AG10803 (cell line): ENCODE data around the gene TSPAN3.

Source experiments
- DNase-seq: peaks from one replicate; pipeline ENCODE4 v3.0.0; 2010; ENCODE audit warnings: low read depth
- H3K4me3 ChIP-seq: 2 replicates; pipeline ENCODE4 v1.5.1; 2011; ENCODE audit warnings: mild to moderate bottlenecking, low read length, control low read depth
- TF ChIP-seq, protein P1 (sequence below): conservative IDR thresholded peaks from 2 replicates; pipeline ENCODE4 v1.5.1; 2011; ENCODE audit warnings: mild to moderate bottlenecking, low read length, control low read depth, inconsistent platforms

The TSPAN3 gene

DNA sequence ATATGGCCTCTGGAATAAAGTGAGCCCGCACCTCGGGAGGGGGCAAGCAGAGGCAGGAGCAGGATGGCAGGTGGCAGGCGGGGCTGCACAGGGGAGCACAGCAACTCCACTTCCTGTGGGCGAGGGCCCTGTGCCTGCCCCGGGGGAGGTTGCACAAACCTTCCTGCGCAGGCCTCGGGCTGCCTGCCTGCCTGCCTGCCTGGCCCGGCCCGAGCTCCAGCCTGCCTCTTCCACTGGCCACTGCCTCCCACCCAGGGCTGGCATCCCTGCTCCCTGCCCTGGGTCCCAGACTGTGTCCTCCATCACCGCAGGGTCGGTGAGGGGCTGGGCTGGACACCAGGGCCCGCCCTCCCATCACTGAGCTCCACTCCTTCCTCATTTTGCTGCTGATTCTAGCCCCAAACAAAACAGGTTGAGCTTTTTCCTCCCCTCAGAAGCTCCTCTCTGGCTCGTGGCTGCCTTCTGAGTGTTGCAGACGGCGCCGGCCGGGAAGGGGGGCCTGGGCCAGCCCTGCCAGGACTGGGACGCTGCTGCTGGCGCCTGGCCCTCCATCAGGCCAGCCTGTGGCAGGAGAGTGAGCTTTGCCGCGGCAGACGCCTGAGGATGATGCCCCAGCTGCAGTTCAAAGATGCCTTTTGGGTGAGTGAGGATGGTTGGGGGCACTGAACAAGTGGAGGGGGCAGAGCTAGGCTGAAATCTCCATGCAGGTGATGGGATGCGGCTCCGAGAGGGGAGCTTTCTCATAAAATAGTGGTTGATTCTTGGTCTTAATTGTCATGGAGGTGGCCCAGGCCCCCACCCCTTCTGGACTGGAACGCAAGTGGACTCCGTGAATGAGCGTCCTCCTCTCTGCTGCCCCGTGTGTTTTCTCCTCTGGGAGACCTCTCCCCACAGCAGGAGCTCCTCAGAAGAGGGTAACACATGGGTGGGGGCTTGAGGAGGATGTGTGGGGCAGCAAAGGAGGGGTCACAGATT is 75.7 kb downstream of the TSPAN3 start, which contains the start of gene PSTPIP1:
PSTPIP1 (plus strand) TSS at position 156 of the 975 bp plus-strand sequence; CDS start at position 604, 448 bp downstream.
- TF ChIP-seq, protein P1, sequence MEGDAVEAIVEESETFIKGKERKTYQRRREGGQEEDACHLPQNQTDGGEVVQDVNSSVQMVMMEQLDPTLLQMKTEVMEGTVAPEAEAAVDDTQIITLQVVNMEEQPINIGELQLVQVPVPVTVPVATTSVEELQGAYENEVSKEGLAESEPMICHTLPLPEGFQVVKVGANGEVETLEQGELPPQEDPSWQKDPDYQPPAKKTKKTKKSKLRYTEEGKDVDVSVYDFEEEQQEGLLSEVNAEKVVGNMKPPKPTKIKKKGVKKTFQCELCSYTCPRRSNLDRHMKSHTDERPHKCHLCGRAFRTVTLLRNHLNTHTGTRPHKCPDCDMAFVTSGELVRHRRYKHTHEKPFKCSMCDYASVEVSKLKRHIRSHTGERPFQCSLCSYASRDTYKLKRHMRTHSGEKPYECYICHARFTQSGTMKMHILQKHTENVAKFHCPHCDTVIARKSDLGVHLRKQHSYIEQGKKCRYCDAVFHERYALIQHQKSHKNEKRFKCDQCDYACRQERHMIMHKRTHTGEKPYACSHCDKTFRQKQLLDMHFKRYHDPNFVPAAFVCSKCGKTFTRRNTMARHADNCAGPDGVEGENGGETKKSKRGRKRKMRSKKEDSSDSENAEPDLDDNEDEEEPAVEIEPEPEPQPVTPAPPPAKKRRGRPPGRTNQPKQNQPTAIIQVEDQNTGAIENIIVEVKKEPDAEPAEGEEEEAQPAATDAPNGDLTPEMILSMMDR: no peak
- peak; percentile 15 for DNase-seq

DNA sequence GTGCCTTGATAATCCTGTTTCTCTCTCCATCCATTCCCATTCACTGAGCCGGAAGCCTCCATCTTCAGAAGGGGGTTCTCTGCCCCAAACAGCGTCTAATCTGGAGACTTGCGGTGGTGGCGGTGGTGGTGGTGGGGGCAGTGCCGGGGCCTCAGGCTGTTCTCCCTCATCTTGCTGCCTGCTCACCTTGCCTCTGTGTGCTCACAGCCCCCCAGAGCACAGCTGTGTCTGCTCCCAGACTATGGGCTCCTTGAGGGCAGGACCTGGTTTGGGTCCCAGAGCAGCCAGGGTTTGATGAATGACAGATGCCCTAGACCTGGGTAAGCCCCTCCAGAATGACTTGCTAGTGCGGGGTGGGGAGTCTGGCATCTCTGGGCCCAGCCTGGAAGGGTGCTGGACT is 76.4 kb downstream of the TSPAN3 start:
- TF ChIP-seq, protein P1: no peak
- no peak overlapping the region for H3K4me3 ChIP-seq
- DNase-seq: no peak

More for the DNA sequence above, 75.7 kb downstream of the TSPAN3 start, which contains the start of gene PSTPIP1:
- no peak within 1 kb of the TSS for H3K4me3 ChIP-seq

DNA sequence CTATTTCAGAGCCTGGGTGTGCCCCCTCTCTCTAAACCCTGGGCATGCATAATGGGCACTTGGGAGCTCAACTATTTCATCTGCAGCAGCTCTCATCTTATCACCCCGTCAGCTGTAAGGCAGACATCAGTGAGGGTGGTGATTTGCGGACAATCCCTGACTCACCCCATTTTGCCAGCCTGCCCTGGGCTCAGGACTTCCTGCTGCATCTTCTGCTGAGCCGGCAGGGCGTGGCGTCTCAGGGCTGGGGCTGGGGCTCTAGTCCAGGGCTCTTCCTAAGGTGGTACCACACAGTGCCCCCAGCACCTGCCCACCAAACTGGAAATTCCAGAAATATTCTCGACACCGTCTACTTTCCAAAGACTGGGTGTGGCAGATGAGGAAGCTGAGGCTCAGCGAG is 76.9 kb downstream of the TSPAN3 start:
- TF ChIP-seq, protein P1: no peak
- H3K4me3 ChIP-seq: no peak overlapping the region
- no peak for DNase-seq

DNA sequence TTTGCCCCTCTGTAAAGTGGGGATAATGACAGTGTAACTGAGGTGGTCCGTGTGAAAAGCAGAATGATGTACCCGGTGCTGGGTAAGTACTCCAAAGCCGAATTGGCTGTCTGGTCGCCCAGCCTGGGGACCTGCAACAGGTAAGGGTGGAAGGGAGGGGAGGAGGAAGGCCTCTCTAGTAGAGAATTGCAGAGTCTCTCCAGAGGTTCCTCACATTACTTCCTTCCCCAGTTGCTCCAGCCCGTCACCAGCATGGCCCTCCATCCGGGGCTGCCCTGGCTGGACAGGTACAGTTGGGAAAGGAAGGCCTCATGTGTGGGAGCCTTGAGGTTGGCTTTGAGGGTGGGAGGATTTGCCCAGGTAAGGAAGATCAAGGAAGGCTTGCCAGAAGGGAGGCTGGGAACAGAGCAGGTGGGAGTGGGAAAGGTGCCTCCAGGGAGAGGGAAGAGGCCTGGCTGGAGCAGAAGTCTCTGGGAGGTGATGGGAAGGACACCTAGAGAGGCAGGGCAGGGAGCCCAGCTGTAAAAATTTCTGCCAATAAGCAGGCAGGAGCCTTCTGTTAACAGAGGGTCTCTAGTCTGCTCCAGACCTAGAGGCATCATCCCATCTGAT is 77.7 kb downstream of the TSPAN3 start:
- TF ChIP-seq, protein P1: no peak
- no peak for DNase-seq
- H3K4me3 ChIP-seq: no peak overlapping the region

DNA sequence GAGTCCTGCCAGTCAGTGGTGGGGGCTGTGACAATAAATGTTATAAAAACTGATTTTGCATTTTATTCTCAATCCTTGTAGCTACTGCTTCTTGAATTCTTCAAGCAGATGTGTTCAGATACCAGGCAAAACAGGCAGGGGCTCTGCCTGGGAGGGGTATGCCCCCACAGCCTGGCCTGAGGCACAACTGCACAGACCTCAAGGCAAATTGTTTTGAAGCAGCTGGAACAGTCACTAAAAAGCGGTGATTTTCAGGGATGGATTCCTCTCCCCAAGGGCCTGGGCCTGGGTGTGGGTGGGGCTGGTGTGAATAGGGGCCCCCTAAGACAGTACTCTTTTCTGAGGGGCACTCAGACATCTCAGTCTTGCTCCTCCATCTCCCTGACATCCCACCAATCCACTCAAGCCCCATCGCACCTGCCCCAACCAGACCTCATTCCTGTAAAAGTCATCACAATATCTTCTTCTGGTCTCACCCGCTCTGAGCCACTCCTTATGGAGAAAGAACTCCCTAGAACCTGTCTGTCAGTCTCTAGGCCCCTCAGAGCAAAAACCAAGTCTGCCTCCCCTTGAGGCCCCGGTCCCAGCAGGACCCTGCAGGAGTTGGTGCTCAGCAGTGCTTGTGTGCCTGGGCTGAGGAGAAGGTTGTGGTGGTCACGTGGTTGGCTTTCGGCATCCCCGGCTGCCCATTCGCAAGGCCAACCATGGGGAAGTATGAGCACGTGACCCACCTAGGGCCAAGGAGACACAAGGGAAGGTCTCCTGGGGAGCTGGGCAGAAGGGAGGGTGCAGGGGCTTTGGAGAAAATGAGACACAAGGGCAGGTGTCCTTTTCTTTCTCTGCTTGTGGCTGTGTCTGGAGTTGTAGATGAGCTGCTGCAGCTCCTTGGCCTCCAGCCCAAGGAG is 78.9 kb downstream of the TSPAN3 start:
- H3K4me3 ChIP-seq: no peak overlapping the region
- TF ChIP-seq, protein P1: no peak
- DNase-seq: no peak
